ENCODE data around the gene KHK.
"Not testable (repeated sequence)": the region's sequence is repeated elsewhere in the genome, so short reads cannot be mapped to it uniquely, and the experiment has no call there.

Gene KHK

GRCh38 chr2:27059141-27059820 lies 27.3 kb upstream of the KHK start:
- DNase-seq (ENCODE audit: low spot score) = no peak

DNA sequence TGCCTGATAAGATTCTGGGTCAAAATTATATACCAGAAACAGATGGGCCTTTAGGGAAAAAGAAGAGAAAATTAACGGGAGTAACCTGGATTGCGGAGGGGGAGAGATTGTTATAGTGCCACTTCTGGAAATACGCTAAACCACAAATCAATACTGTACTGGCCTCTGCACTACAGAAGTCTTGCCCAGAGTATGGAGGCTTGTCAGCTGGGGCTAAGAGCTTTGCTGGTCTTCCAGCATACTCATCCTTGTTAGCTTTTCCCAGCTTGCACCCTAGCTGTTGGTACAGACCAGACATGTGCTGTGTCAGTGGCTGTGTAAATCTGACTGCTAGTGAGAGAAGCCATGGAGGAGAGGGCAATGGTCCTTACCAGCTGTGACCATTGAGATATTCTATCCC lies 26.2 kb upstream of the KHK start:
- DNase-seq (ENCODE audit: low spot score) = no peak

DNA sequence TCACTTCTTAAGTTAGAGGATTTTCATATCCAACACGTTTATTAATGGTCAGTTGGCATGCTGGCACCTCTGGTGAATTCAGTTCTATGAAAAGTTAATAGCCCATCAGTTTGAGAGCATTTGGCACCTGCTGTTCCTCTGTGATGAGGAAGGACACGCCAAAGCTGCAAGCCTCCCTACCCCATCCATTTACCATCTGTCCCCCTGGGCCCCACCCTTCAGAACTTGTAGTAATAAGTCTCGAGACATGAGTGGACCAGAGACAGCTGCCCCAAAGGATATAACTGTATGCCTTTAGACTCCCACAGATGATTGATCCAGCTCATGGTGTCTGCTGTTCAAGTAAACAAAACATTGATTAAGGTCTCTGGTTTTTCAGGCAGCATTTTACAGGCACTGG lies 21.4 kb upstream of the KHK start:
- no peak for DNase-seq (ENCODE audit: low spot score)

DNA sequence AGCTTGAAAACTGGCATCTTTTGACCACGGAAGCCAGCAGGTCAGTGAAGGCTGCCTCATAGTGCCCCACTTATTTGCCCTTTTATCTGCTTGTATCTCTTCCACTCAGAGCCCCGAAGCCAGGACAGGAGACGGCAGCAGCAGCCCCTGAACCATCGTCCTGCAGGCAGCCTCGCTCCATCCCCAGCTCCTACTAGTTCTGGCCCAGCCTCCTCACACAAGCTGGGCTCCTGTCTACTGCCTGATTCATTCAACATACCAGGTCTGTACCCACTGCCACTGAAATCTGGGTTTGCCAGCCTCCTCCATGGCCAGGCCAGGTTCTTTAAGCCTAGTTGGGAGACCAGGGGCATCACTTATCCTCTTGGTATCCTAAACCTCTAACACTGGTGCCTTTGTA lies 19.2 kb upstream of the KHK start:
- no peak for DNase-seq (ENCODE audit: low spot score)

DNA sequence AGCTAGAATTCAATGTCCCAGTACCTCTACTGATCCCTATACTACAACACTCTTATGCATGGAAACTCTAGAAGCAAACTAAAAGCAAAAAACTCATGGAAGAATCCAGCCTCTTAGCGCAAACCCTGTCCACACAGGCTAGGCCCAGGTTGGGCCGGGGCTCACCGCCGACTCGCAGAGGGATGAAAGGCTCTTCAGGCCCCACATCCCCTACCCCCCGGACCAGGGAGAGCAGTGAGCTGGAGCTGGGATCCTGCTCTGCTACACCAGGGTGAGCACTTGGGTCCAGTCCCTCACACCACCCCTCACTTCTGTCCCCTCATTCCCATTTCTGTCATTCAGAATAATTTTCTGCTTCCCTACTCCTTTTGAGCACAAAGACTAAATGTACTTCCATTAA lies 17.1 kb upstream of the KHK start:
- no peak for DNase-seq (ENCODE audit: low spot score)

- DNase-seq (ENCODE audit: low spot score) = no peak
These were observed 16.5 kb upstream of the KHK start for GRCh38 chr2:27069961-27070618.

- DNase-seq (ENCODE audit: low spot score) = no peak
These were observed 15.8 kb upstream of the KHK start for GRCh38 chr2:27070653-27071276.

GRCh38 chr2:27071277-27071989 lies 15.1 kb upstream of the KHK start, which contains the start of gene OST4:
Gene OST4, minus strand, starts transcription at chr2:27071654.
- peak; percentile 93 for DNase-seq (ENCODE audit: low spot score)

- DNase-seq (ENCODE audit: low spot score) = no peak
These were observed 14.4 kb upstream of the KHK start for GRCh38 chr2:27071990-27072830.

DNA sequence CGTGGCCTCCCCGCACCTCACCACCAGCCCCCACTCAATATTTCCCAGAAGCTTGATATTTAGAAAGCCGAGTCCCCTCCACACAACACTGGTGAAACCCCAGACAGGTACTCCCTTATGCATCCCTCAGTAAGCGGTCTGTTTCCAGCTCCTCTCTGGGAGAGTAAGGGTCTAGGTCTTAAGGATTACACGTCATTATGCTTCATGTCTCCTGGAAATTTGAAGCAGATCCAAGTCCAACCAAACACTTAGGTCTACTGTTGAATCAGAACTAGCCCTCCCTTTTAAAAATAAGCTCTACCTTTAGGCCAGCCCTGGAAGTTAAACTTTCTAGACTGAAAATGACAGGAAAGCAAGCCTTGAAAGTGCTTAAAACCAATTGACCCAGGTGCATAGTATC lies 13.7 kb upstream of the KHK start:
- DNase-seq (ENCODE audit: low spot score) = no peak

- no peak for DNase-seq (ENCODE audit: low spot score)
These were observed 12.8 kb upstream of the KHK start for GRCh38 chr2:27073782-27074181.

DNA sequence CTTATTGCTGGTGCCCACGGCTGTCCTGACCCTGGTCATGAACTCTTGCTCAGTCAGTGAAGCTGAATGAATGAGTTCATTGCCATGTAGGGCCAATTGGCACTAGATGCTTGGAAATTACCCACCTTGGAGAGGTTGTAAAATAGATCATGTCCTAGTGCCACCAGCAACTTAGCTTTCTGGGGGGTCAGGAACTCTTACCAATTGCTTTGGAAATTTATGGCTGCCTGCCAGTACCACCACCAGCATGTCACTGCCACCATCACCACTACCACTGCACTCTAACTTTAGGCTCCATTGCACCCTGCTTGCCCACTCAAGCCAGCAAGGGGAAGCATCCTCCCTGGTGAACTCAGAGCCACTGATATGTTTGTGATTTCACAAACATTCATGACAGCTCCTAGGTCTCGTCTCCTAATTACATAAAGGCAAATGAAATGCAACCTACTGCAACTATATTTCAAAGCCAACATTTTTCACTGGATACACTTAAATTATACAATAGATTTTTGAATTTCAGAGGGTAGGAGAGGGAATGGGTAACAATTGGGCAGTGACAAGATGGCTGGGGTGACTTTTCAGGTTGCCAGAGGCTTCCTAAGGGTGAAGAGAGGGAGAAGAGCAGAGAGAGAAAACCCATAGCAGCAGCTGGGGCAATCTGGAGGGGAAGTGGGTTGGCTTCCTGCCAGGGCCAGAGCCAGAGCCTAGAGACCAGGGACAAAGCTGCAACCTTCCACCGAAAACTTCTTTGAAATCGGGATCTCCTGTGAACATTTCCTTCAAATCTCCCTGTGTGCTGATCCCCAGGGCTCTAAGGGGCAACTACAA lies 11.6 kb upstream of the KHK start:
- DNase-seq (ENCODE audit: low spot score) = peak; percentile 80

GRCh38 chr2:27075566-27075871 lies 11.1 kb upstream of the KHK start:
- not testable (repeated sequence) for DNase-seq (ENCODE audit: low spot score)

DNA sequence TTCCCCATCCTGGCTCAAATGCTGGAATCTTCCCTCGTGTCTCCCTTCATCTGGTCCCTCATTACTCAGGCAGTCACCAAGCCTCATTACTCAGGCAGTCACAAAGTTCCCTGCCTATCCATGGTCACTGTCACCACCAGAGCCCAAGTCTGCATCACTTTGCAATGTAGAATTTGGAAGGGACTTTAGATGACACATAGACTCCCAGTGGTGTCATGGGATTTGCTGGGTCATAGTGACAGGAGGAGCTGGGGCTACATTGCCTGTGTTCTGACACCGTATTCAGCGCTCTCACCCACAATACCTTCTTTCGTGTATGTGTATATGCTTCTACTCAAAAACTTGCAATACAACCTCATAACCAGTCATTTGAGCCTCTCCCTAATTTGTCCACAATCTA lies 10.2 kb upstream of the KHK start:
- no peak for DNase-seq (ENCODE audit: low spot score)

DNA sequence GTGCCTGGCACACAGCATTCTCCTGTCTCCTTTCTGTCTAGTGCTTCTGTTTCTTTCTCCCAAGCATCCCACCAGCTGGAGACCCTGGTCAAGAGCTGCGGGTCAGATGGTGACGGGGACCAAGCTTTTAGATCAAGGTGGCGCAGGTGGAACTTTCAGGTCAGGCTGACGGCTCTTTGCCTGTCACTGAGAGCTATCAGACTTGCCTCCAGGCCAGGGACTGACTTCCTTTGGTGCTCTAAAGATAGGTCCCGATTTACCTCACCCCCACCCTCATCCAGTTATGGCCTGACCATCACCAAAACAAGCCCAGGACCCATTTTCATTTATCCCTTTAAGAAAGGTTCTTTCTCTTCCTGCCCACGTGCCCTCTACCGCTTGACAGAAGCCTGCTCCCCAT lies 9.3 kb upstream of the KHK start:
- no peak for DNase-seq (ENCODE audit: low spot score)

- DNase-seq (ENCODE audit: low spot score) = no peak
These were observed 8.0 kb upstream of the KHK start, which contains the start of gene EMILIN1 for GRCh38 chr2:27078267-27079194. Gene EMILIN1, plus strand, starts transcription at chr2:27078615. Its CDS starts 451 bp downstream, at chr2:27079066.

- no peak for DNase-seq (ENCODE audit: low spot score)
These were observed 7.1 kb upstream of the KHK start for GRCh38 chr2:27079233-27080139.

- DNase-seq (ENCODE audit: low spot score) = no peak
These were observed 6.5 kb upstream of the KHK start for GRCh38 chr2:27080140-27080469.

DNA sequence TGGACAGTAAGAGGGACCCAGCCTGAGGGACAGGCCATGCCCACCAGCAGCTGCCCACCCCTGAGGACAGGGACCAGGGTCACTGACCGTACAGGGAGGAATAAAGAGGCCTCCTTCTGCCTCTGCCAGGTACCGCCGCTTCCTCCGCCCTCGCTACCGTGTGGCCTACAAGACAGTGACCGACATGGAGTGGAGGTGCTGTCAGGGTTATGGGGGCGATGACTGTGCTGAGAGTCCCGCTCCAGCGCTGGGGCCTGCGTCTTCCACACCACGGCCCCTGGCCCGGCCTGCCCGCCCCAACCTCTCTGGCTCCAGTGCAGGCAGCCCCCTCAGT lies 6.0 kb upstream of the KHK start:
- DNase-seq (ENCODE audit: low spot score) = no peak
